Endothelial cell of umbilical vein (primary cell): ENCODE measurements around the gene HMGXB4. TPM values are rescaled to one million over a fixed set of nuclear protein-coding genes. Genes with fewer than 3 reads are reported as not detected.
A peak's percentile ranks its signal among the peaks of the same experiment; 100 is the strongest.

Experiments used
- BruUV-seq: library from RNA; stranded (reverse); fragments of 400-500 nt; replicated peaks from 2 replicates; lab custom pipeline; 2021; lab: Mats Ljungman, UMichigan
- CTCF ChIA-PET: fragments of 300-600, 350-600 bp; sonication (Branson Sonifier 250); formaldehyde crosslinking; loops from one replicate; lab custom pipeline; 2021; ENCODE audit warnings: antibody characterized with exemption, inconsistent platforms; lab: Charles Lee
- POLR2A ChIA-PET: fragments of 300-600, 350-600 bp; sonication (Branson Sonifier 250); formaldehyde crosslinking; loops from one replicate; lab custom pipeline; 2021; ENCODE audit warnings: antibody characterized with exemption, inconsistent platforms; lab: Charles Lee
- DNase-seq: peaks from one replicate; pipeline ENCODE4 v3.0.0-alpha.2; 2011; ENCODE audit warnings: low read depth, low spot score
- FAIRE-seq: peaks from 2 replicates; lab custom pipeline; 2011; peaks lifted over from hg19 to GRCh38; lab: Jason Lieb, UNC
- H2AFZ ChIP-seq: 2 replicates; pipeline ENCODE4 v1.6.0; 2012; ENCODE audit warnings: low read depth, low read length, control low read depth, inconsistent platforms
- H3K27ac ChIP-seq: 2 replicates; pipeline ENCODE4 v1.5.1; 2011; ENCODE audit warnings: low read depth, mild to moderate bottlenecking, control low read depth, low read length, moderate library complexity; ENCODE audit not compliant: insufficient read depth
- H3K27me3 ChIP-seq, 2 experiments: 2 replicates each; pipeline versions ENCODE4 v1.6.0 to v1.6.1; 2011; ENCODE audit warnings: low read length in 2 of 2, mixed read lengths in 1 of 2; ENCODE audit not compliant: control insufficient read depth in 2 of 2, insufficient read depth in 2 of 2
- H3K36me3 ChIP-seq, 2 experiments: 2 replicates in 1 of 2; 3 replicates in 1 of 2; pipeline ENCODE4 v1.5.1; 2011; ENCODE audit warnings: low read length in 2 of 2, mild to moderate bottlenecking in 1 of 2, moderate library complexity in 1 of 2; ENCODE audit not compliant: control insufficient read depth in 2 of 2, insufficient read depth in 2 of 2; ENCODE audit errors: extremely low read depth in 1 of 2
- H3K4me1 ChIP-seq: 3 replicates; pipeline ENCODE4 v1.5.1; 2011; ENCODE audit warnings: mild to moderate bottlenecking, low read length; ENCODE audit not compliant: control insufficient read depth, insufficient read depth; ENCODE audit errors: extremely low read depth
- H3K4me2 ChIP-seq: 2 replicates; pipeline ENCODE4 v1.6.1; 2011; ENCODE audit warnings: low read length, control low read depth, mixed read lengths; ENCODE audit not compliant: insufficient read depth
- H3K4me3 ChIP-seq, 3 experiments: fragments of 200-600 bp in 1 of 3; sonication (generic), shearing (Covaris generic) in 1 of 3; replicated peaks in 1 of 3; 2 replicates each; pipeline ENCODE4 v1.5.1; 2011 to 2016; ENCODE audit warnings: control low read depth in 3 of 3, low read length in 3 of 3, mild to moderate bottlenecking in 2 of 3, inconsistent platforms in 1 of 3, low read depth in 1 of 3, moderate library complexity in 1 of 3; ENCODE audit not compliant: insufficient read depth in 1 of 3
- H3K79me2 ChIP-seq: 2 replicates; pipeline ENCODE4 v1.6.0; 2012; ENCODE audit warnings: low read length, inconsistent platforms; ENCODE audit not compliant: control insufficient read depth, insufficient read depth
- H3K9ac ChIP-seq: replicated peaks from 2 replicates; pipeline ENCODE3; 2011; ENCODE audit warnings: low read length, control low read depth; ENCODE audit not compliant: insufficient read depth; ENCODE audit errors: extremely low read depth
- H3K9me1 ChIP-seq: replicated peaks from 3 replicates; pipeline ENCODE4 v1.6.0; 2011; ENCODE audit warnings: mild to moderate bottlenecking, low read length; ENCODE audit not compliant: control insufficient read depth, insufficient read depth; ENCODE audit errors: extremely low read depth
- H3K9me3 ChIP-seq: replicated peaks from 2 replicates; pipeline ENCODE4 v1.5.1; 2012; ENCODE audit warnings: low read length, inconsistent platforms; ENCODE audit not compliant: control insufficient read depth, insufficient read depth
- H4K20me1 ChIP-seq: replicated peaks from 2 replicates; pipeline ENCODE3; 2011; ENCODE audit warnings: mild to moderate bottlenecking, low read length; ENCODE audit not compliant: control insufficient read depth, insufficient read depth; ENCODE audit errors: extremely low read depth
- EZH2 ChIP-seq: IDR thresholded peaks from 2 replicates; pipeline ENCODE4 v1.6.1; 2012; ENCODE audit warnings: borderline replicate concordance, low read depth, mild to moderate bottlenecking, moderate library complexity, low read length, inconsistent platforms; ENCODE audit not compliant: severe bottlenecking
- FOS ChIP-seq: IDR thresholded peaks from 2 replicates; pipeline ENCODE4 v1.6.1; 2011; ENCODE audit warnings: mild to moderate bottlenecking, low read length, moderate library complexity, borderline replicate concordance; ENCODE audit not compliant: insufficient read depth
- GATA2 ChIP-seq: IDR thresholded peaks from 2 replicates; pipeline ENCODE4 v1.7.0; 2011; ENCODE audit warnings: low read depth, mild to moderate bottlenecking, moderate library complexity, mixed read lengths, low read length; ENCODE audit not compliant: insufficient read length, insufficient read depth
- JUN ChIP-seq: IDR thresholded peaks from 2 replicates; pipeline ENCODE4 v1.6.1; 2011; ENCODE audit warnings: borderline replicate concordance, low read depth; ENCODE audit not compliant: insufficient read length, insufficient read depth
- MYC ChIP-seq: IDR thresholded peaks from one replicate; pipeline ENCODE4 v1.6.1; 2011; ENCODE audit warnings: mild to moderate bottlenecking, low read depth, low read length
- POLR2A ChIP-seq: IDR thresholded peaks from 2 replicates; pipeline ENCODE4 v1.6.1; 2012; ENCODE audit warnings: low read depth, mild to moderate bottlenecking, control low read depth, low read length
- POLR2AphosphoS5 ChIP-seq: IDR thresholded peaks from 2 replicates; pipeline ENCODE4 v1.6.1; 2012; ENCODE audit warnings: low read depth, mild to moderate bottlenecking, control low read depth, low read length, moderate library complexity; ENCODE audit not compliant: insufficient read depth
- dilution Hi-C: fragments of 300-500 bp; cut with MboI; formaldehyde crosslinking; loops from one replicate; pipeline ENCODE4 v1.15.0; 2019; ENCODE audit warnings: low sequenced_read_pairs; ENCODE audit not compliant: extremely low pct_ligation_motif_present
- intact Hi-C: fragments of 100-400 bp; cut with micrococcal nuclease; formaldehyde crosslinking; loops from one replicate; pipeline ENCODE4 v1.10.0; 2022
- polyA plus RNA-seq, 4 experiments: library from polyadenylated mRNA; depleted of rRNA in 3 of 4; stranded (reverse) in 3 of 4; unstranded in 1 of 4; fragments of >200 nt; gene quantifications; 2 replicates each; pipeline versions ENCODE4 v1.2.1 to v1.2.3, GENCODE V29; 2011 to 2012; ENCODE audit warnings: missing spikeins in 1 of 4
- total RNA-seq: library from RNA; stranded (reverse); gene quantifications from 2 replicates; pipeline ENCODE4 v1.2.3, GENCODE V29; 2021
- TF ChIP-seq, protein P1 (sequence below), 2 donors: IDR thresholded peaks; 1 replicate in 1 of 2; 2 replicates in 1 of 2; pipeline ENCODE4 v1.5.1; 2011; ENCODE audit warnings: low read length in 2 of 2, mild to moderate bottlenecking in 2 of 2, moderate library complexity in 2 of 2, control low read depth in 1 of 2, inconsistent platforms in 1 of 2, low read depth in 1 of 2; ENCODE audit not compliant: insufficient read depth in 1 of 2; ENCODE audit errors: extremely low read depth in 1 of 2
- TF ChIP-seq, protein P2 (sequence below): IDR thresholded peaks from 2 replicates; pipeline ENCODE4 v1.6.1; 2011; ENCODE audit not compliant: insufficient read depth, insufficient read length

Gene HMGXB4
- total and polyA plus RNA-seq, 2 donors (not counting 3 experiments of a cell fraction or from before 2014, with no cell fraction given): 12.2 to 30.5 TPM

DNA sequence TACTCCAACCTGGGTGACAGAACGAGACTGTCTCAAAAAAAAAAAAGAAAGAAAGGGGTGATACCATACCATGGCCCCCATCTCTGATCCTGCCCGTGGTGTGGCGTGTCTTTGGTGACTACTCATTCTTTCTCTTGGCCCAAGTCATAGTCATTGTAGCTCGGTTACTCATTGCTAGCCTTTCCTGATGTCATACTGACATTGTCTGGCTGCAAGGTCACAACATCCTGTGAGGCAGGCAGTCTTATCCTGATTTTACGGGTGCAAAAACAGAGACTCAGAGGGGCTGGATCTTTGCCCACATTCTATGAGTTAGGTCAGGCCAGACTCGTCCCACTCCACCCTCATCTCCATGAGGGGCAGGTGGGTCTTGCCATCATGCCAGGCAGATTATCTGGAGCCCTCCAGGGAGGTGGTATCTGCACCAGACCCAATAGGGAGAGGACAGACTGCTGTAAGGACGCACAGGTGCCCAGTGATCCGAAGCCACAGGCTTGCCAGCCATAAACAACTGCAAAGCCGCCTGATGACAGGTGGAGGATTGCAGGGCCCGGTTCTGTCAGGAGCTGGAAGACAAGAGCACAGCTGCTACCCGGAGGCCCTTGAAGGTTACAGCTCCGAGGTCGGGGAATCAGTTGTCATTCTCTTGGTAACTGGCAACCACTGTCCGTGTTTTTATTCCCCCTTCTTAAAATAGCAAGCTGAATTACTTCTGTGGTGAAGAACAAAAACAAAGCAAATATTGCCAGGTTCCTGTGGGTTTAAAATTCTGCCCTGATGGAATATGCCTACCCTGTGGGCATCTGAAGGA lies 56.2 kb downstream of the HMGXB4 start:
- Histone ChIP-seq H3K9me3 (no peaks in the 10 kb centered on the region), H3K9me1 (no peaks in the 10 kb centered on the region), H2AFZ (no peak overlapping the region), H3K27me3 (no peaks in the 10 kb centered on the region), H3K9ac (peak overlapping the region; percentile 80), H3K36me3 (peaks cover 4 to 10% of the 10 kb centered on the region in 2 experiments), H3K79me2 (peaks cover 15% of the 10 kb centered on the region), H3K4me2 (peak overlapping the region; percentile 42), H3K4me1 (peaks cover 37% of the 10 kb centered on the region), H3K4me3 (no peak overlapping the region), H4K20me1 (no peaks in the 10 kb centered on the region), H3K27ac (peak overlapping the region; percentile 98)
- dilution Hi-C loops: no loop called here
- BruUV-seq: TSS peak; percentile 79
- DNase-seq: peak; percentile 93
- FAIRE-seq: peak; percentile 99
- POLR2A ChIA-PET: interaction anchor here (1.5 kb wide), 1 partner anchor 17 kb away, joined by 5 read pairs; no protein-coding TSS in a partner anchor
- peak; percentile 77 for TF ChIP-seq POLR2AphosphoS5
- no peak for TF ChIP-seq POLR2A
- TF ChIP-seq MYC: no peak
- TF ChIP-seq, protein P1, sequence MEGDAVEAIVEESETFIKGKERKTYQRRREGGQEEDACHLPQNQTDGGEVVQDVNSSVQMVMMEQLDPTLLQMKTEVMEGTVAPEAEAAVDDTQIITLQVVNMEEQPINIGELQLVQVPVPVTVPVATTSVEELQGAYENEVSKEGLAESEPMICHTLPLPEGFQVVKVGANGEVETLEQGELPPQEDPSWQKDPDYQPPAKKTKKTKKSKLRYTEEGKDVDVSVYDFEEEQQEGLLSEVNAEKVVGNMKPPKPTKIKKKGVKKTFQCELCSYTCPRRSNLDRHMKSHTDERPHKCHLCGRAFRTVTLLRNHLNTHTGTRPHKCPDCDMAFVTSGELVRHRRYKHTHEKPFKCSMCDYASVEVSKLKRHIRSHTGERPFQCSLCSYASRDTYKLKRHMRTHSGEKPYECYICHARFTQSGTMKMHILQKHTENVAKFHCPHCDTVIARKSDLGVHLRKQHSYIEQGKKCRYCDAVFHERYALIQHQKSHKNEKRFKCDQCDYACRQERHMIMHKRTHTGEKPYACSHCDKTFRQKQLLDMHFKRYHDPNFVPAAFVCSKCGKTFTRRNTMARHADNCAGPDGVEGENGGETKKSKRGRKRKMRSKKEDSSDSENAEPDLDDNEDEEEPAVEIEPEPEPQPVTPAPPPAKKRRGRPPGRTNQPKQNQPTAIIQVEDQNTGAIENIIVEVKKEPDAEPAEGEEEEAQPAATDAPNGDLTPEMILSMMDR (IDR thresholded peaks at IDR 0.05; ENCODE audit: extremely low read depth in 1 of 2, insufficient read depth in 1 of 2, low read depth in 1 of 2, low read length in 2 of 2): no peak
- peak; percentile 40 for TF ChIP-seq GATA2
- no peak for TF ChIP-seq EZH2
- peak; percentile 93 for TF ChIP-seq JUN
- peak; percentile 88 for TF ChIP-seq FOS
- TF ChIP-seq, protein P2, sequence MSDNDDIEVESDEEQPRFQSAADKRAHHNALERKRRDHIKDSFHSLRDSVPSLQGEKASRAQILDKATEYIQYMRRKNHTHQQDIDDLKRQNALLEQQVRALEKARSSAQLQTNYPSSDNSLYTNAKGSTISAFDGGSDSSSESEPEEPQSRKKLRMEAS: no peak
- intact Hi-C loops: loop anchor here (1.0 kb wide), 2 partner anchors 13 to 17 kb away; no protein-coding TSS in a partner anchor
- CTCF ChIA-PET: interaction anchor here (1.1 to 3.1 kb wide), 2 partner anchors 15 to 25 kb away, joined by 3 to 17 read pairs; no protein-coding TSS in a partner anchor
